OCI-LY3 (cell line): ENCODE measurements around the gene CDK19.

Experiments used
- H2AFZ ChIP-seq: fragments of 200-600, 300-600 bp; shearing (Covaris generic); 2 replicates; pipeline ENCODE4 v1.6.0; 2014; ENCODE audit warnings: antibody characterized with exemption, low read depth, low read length
- H3K27ac ChIP-seq: fragments of 200-600, 300-600 bp; sonication (generic); 2 replicates; pipeline ENCODE4 v1.5.1; 2014; ENCODE audit warnings: mild to moderate bottlenecking, low read length, moderate library complexity, mixed read lengths
- H3K27me3 ChIP-seq: fragments of 200-600, 300-600 bp; sonication (generic); 2 replicates; pipeline ENCODE4 v1.6.1; 2014; ENCODE audit warnings: low read depth, low read length, mixed read lengths
- H3K36me3 ChIP-seq: fragments of 200-600, 300-600 bp; sonication (generic); replicated peaks from 2 replicates; pipeline ENCODE3; 2014; ENCODE audit warnings: low read depth, low read length, mixed read lengths
- H3K4me1 ChIP-seq: fragments of 300-600, 200-600 bp; sonication (generic); 2 replicates; pipeline ENCODE4 v1.6.1; 2014; ENCODE audit warnings: low read length, mixed read lengths
- H3K4me2 ChIP-seq: fragments of 200-600, 300-600 bp; sonication (generic); 2 replicates; pipeline ENCODE4 v1.6.1; 2014; ENCODE audit warnings: low read length, mixed read lengths
- H3K4me3 ChIP-seq: fragments of 300-600, 200-600 bp; sonication (generic); 2 replicates; pipeline ENCODE4 v1.5.1; 2014; ENCODE audit warnings: antibody characterized with exemption, mild to moderate bottlenecking, low read length, moderate library complexity
- H3K79me2 ChIP-seq: fragments of 300-600, 200-600 bp; shearing (Covaris generic); 2 replicates; pipeline ENCODE4 v1.6.1; 2014; ENCODE audit warnings: mild to moderate bottlenecking, low read length, mixed read lengths
- H3K9ac ChIP-seq: fragments of 300-600, 200-600 bp; shearing (Covaris generic); 2 replicates; pipeline ENCODE4 v1.6.0; 2014; ENCODE audit warnings: mild to moderate bottlenecking, low read length, moderate library complexity
- H3K9me3 ChIP-seq: fragments of 200-600, 300-600 bp; shearing (Covaris generic); 2 replicates; pipeline ENCODE4 v1.6.1; 2014; ENCODE audit warnings: low read length, mixed read lengths; ENCODE audit not compliant: insufficient read depth
- H4K20me1 ChIP-seq: fragments of 200-600, 300-600 bp; sonication (generic); 2 replicates; pipeline ENCODE4 v1.6.1; 2016; ENCODE audit warnings: low read length, mixed read lengths; ENCODE audit not compliant: insufficient read depth
- CTCF ChIP-seq: fragments of 200-600, 300-600 bp; sonication (generic); IDR thresholded peaks from 2 replicates; pipeline ENCODE4 v1.5.1; 2014; ENCODE audit warnings: antibody characterized with exemption, low read length, low read depth
- EZH2phosphoT487 ChIP-seq: fragments of 200-600 bp; shearing (Covaris generic); IDR thresholded peaks from 2 replicates; pipeline ENCODE4 v1.6.1; 2018; ENCODE audit warnings: antibody characterized with exemption, mixed run types, low read depth

CDK19 gene

GRCh38 chr6:110655821-110656220, 159.4 kb downstream of the CDK19 start:
- Histone ChIP-seq H3K4me2 (no peak overlapping the region), H3K9me3 (no peaks in the 10 kb centered on the region), H3K36me3 (no peaks in the 10 kb centered on the region), H3K79me2 (no peaks in the 10 kb centered on the region), H3K4me3 (no peak overlapping the region), H2AFZ (no peak overlapping the region), H4K20me1 (no peaks in the 10 kb centered on the region), H3K27ac (no peak overlapping the region), H3K9ac (no peak overlapping the region), H3K4me1 (no peaks in the 10 kb centered on the region), H3K27me3 (no peaks in the 10 kb centered on the region)
- TF ChIP-seq EZH2phosphoT487: no peak
- no peak for TF ChIP-seq CTCF

GRCh38 chr6:110654096-110654820, 161.0 kb downstream of the CDK19 start:
- Histone ChIP-seq H3K9ac (no peak overlapping the region), H3K27me3 (no peaks in the 10 kb centered on the region), H4K20me1 (no peaks in the 10 kb centered on the region), H3K36me3 (no peaks in the 10 kb centered on the region), H3K4me3 (no peak overlapping the region), H3K4me2 (no peak overlapping the region), H3K79me2 (no peaks in the 10 kb centered on the region), H2AFZ (no peak overlapping the region), H3K9me3 (no peaks in the 10 kb centered on the region), H3K4me1 (no peaks in the 10 kb centered on the region), H3K27ac (no peak overlapping the region)
- TF ChIP-seq CTCF: no peak
- TF ChIP-seq EZH2phosphoT487: no peak

GRCh38 chr6:110653381-110653780, 161.9 kb downstream of the CDK19 start:
- H3K4me3 ChIP-seq: no peak overlapping the region
- no peak for TF ChIP-seq CTCF
- no peak for TF ChIP-seq EZH2phosphoT487
- no peaks in the 10 kb centered on the region for H4K20me1 ChIP-seq
- no peaks in the 10 kb centered on the region for H3K27me3 ChIP-seq
- no peaks in the 10 kb centered on the region for H3K9me3 ChIP-seq
- no peaks in the 10 kb centered on the region for H3K36me3 ChIP-seq
- H3K79me2 ChIP-seq: no peaks in the 10 kb centered on the region
- no peak overlapping the region for H3K4me2 ChIP-seq
- no peaks in the 10 kb centered on the region for H3K4me1 ChIP-seq
- no peak overlapping the region for H3K9ac ChIP-seq
- H3K27ac ChIP-seq: no peak overlapping the region
- H2AFZ ChIP-seq: no peak overlapping the region

GRCh38 chr6:110652520-110652919, 162.7 kb downstream of the CDK19 start:
- TF ChIP-seq CTCF (no peak), EZH2phosphoT487 (no peak)
- Histone ChIP-seq H3K27me3 (no peaks in the 10 kb centered on the region), H3K4me2 (no peak overlapping the region), H3K79me2 (no peaks in the 10 kb centered on the region), H3K36me3 (no peaks in the 10 kb centered on the region), H3K4me1 (peaks cover 7% of the 10 kb centered on the region), H2AFZ (no peak overlapping the region), H3K9me3 (no peaks in the 10 kb centered on the region), H3K4me3 (no peak overlapping the region), H3K9ac (no peak overlapping the region), H4K20me1 (no peaks in the 10 kb centered on the region), H3K27ac (no peak overlapping the region)
